HepG2 (cell line): Measurements from ENCODE around the gene LRRC28. TPM values are rescaled to one million over a fixed set of nuclear protein-coding genes. Genes with fewer than 3 reads are reported as not detected.

ENCODE experiments used
- ARID5B ChIP-seq: IDR thresholded peaks from 2 replicates; pipeline ENCODE4 v1.4.0; 2020; ENCODE audit warnings: mild to moderate bottlenecking, missing genetic modification reagents
- ATF1 ChIP-seq: IDR thresholded peaks from 2 replicates; pipeline ENCODE4 v1.6.1; 2016; ENCODE audit warnings: mild to moderate bottlenecking, control low read depth
- DR1 ChIP-seq: sonication (generic); formaldehyde crosslinking; IDR thresholded peaks from 2 replicates; pipeline ENCODE4 v1.8.0; 2021; ENCODE audit warnings: mild to moderate bottlenecking, missing genetic modification reagents, inconsistent platforms
- DZIP1 ChIP-seq: sonication (generic); formaldehyde crosslinking; IDR thresholded peaks from 2 replicates; pipeline ENCODE4 v1.5.0; 2020; ENCODE audit warnings: mild to moderate bottlenecking, missing genetic modification reagents
- ESRRA ChIP-seq: sonication (generic); formaldehyde crosslinking; IDR thresholded peaks from 2 replicates; pipeline ENCODE4 v1.5.1; 2020; ENCODE audit warnings: mild to moderate bottlenecking, low read depth, missing genetic modification reagents
- KLF13 ChIP-seq: sonication (generic); formaldehyde crosslinking; IDR thresholded peaks from 2 replicates; pipeline ENCODE4 v1.4.0; 2020; ENCODE audit warnings: mild to moderate bottlenecking, missing genetic modification reagents
- MATR3 ChIP-seq: sonication (generic); formaldehyde crosslinking; IDR thresholded peaks from 2 replicates; pipeline ENCODE4 v1.4.0; 2020; ENCODE audit warnings: missing genetic modification reagents
- MYC ChIP-seq: sonication (generic); formaldehyde crosslinking; IDR thresholded peaks from 2 replicates; pipeline ENCODE4 v1.9.0; 2021; ENCODE audit warnings: missing genetic modification reagents, borderline replicate concordance
- PAXIP1 ChIP-seq: sonication (generic); formaldehyde crosslinking; conservative IDR thresholded peaks from 2 replicates; pipeline ENCODE4 v1.4.0; 2020; ENCODE audit warnings: mild to moderate bottlenecking, missing genetic modification reagents, moderate library complexity
- PHF20 ChIP-seq: sonication (generic); formaldehyde crosslinking; IDR thresholded peaks from 2 replicates; pipeline ENCODE4 v1.5.0; 2020; ENCODE audit warnings: mild to moderate bottlenecking, missing genetic modification reagents
- SOX13 ChIP-seq, 3 experiments: fragments of 450-650 bp in 1 of 3; sonication (generic) in 1 of 3; formaldehyde crosslinking in 1 of 3; IDR thresholded peaks in 2 of 3; conservative IDR thresholded peaks in 1 of 3; 2 replicates each; pipeline versions ENCODE4 v1.5.0 to v1.6.1; 2016 to 2020; ENCODE audit warnings: antibody characterized with exemption in 1 of 3, mild to moderate bottlenecking in 1 of 3, missing compliant biosample characterization in 1 of 3, missing genetic modification reagents in 1 of 3, moderate library complexity in 1 of 3
- SOX5 ChIP-seq: IDR thresholded peaks from 2 replicates; pipeline ENCODE4 v1.6.1; 2016; ENCODE audit warnings: borderline replicate concordance
- SOX6 ChIP-seq, 2 experiments: fragments of 450-650 bp in 1 of 2; sonication (generic) in 1 of 2; formaldehyde crosslinking in 1 of 2; IDR thresholded peaks; 2 replicates each; pipeline versions ENCODE4 v1.4.0 to v1.6.1; 2017 to 2020; ENCODE audit warnings: antibody characterized with exemption in 1 of 2, mild to moderate bottlenecking in 1 of 2, missing genetic modification reagents in 1 of 2
- SRSF4 ChIP-seq: fragments of 200-400 bp; formaldehyde crosslinking; IDR thresholded peaks from one replicate; pipeline ENCODE4 v1.6.1; 2018; ENCODE audit warnings: mild to moderate bottlenecking, low read depth, low read length, moderate library complexity; ENCODE audit not compliant: poor library complexity, severe bottlenecking
- TCF7 ChIP-seq: sonication (generic); IDR thresholded peaks from 2 replicates; pipeline ENCODE4 v1.6.1; 2016; ENCODE audit warnings: antibody characterized with exemption, low read depth
- THAP11 ChIP-seq: IDR thresholded peaks from 2 replicates; pipeline ENCODE4 v1.6.1; 2016; ENCODE audit warnings: missing biosample characterization, missing genetic modification reagents
- THAP7 ChIP-seq: sonication (generic); formaldehyde crosslinking; IDR thresholded peaks from 2 replicates; pipeline ENCODE4 v1.8.1; 2023; ENCODE audit warnings: mild to moderate bottlenecking, missing genetic modification reagents
- ZBTB38 ChIP-seq: sonication (generic); formaldehyde crosslinking; IDR thresholded peaks from 2 replicates; pipeline ENCODE4 v1.5.1; 2020; ENCODE audit warnings: mild to moderate bottlenecking, missing genetic modification reagents
- ZNF24 ChIP-seq: fragments of 450-650 bp; IDR thresholded peaks from 2 replicates; pipeline ENCODE4 v1.6.1; 2017; ENCODE audit warnings: antibody characterized with exemption, mild to moderate bottlenecking
- ZNF501 ChIP-seq: sonication (generic); formaldehyde crosslinking; IDR thresholded peaks from 2 replicates; pipeline ENCODE4 v1.5.1; 2020; ENCODE audit warnings: mild to moderate bottlenecking, moderate library complexity, missing genetic modification reagents
- polyA plus RNA-seq, 8 experiments: library from polyadenylated mRNA; depleted of rRNA in 3 of 8; stranded (reverse) in 7 of 8; unstranded in 1 of 8; fragments of >200 nt; fragmentation: Illumina TruSeq in 4 of 8; extraction: Trizol in 4 of 8; gene quantifications; 2 replicates each; pipeline versions ENCODE4 v1.2.1 to v1.2.3, GENCODE V29; 2011 to 2016; ENCODE audit warnings: low read depth in 4 of 8, missing spikeins in 1 of 8, mixed read lengths in 1 of 8; ENCODE audit not compliant: insufficient read depth in 1 of 8
- total RNA-seq, 5 experiments: library from RNA; depleted of rRNA; stranded (reverse); fragments of >200 nt; fragmentation: Illumina TruSeq; extraction: Trizol; gene quantifications; 2 replicates each; pipeline ENCODE4 v1.2.3, GENCODE V29; 2016; ENCODE audit warnings: low read depth in 1 of 5

The LRRC28 gene
- total and polyA plus RNA-seq, 2 of the 13 experiments (the other 11 are each of a cell fraction or from before 2014, with no cell fraction given): 17.5 to 21.3 TPM

- TF ChIP-seq ZNF24: no peak
- no peak for TF ChIP-seq DZIP1 (CRISPR knock-in tag)
- peak; percentile 63 for TF ChIP-seq PAXIP1 (CRISPR knock-in tag)
- TF ChIP-seq TCF7: peak; percentile 36
- no peak for TF ChIP-seq DR1 (CRISPR knock-in tag)
- TF ChIP-seq PHF20 (CRISPR knock-in tag): no peak
- no peak for TF ChIP-seq SOX6 (IDR thresholded peaks at IDR 0.05)
- peak; percentile 23; the same call in 1 of the 2 replicates for TF ChIP-seq SOX6 (CRISPR knock-in tag; IDR thresholded peaks at IDR 0.05)
- TF ChIP-seq ESRRA (CRISPR knock-in tag): no peak
- no peak for TF ChIP-seq KLF13 (CRISPR knock-in tag)
- TF ChIP-seq ATF1 (CRISPR knock-in tag): no peak
- no peak for TF ChIP-seq THAP7 (CRISPR knock-in tag)
- no peak for TF ChIP-seq SOX13 (IDR thresholded peaks at IDR 0.05)
- peak in 1 of 2 experiments; percentile 33; a peak in 1 of 4 replicates for TF ChIP-seq SOX13 (CRISPR knock-in tag; conservative IDR thresholded peaks at IDR 0.05 in 1 of 2, IDR thresholded peaks at IDR 0.05 in 1 of 2)
- 0 out of 2 replicates have a peak, but pooled peaks have one; percentile 5 for TF ChIP-seq THAP11
- no peak for TF ChIP-seq MATR3 (CRISPR knock-in tag)
- no peak for TF ChIP-seq ZBTB38 (CRISPR knock-in tag)
- TF ChIP-seq ZNF501 (CRISPR knock-in tag): no peak
- peak; percentile 61 for TF ChIP-seq ARID5B (CRISPR knock-in tag)
- TF ChIP-seq SOX5 (CRISPR knock-in tag): peak; percentile 40; the same call in 1 of the 2 replicates
- no peak for TF ChIP-seq SRSF4
- TF ChIP-seq MYC (CRISPR knock-in tag): no peak
Observed at GRCh38 chr15:99343208-99343607, 91.9 kb downstream of the LRRC28 start (continued).
